GM21447 (cell line): ENCODE results near the gene CALCA.
"Not testable (repeated sequence)": the region's sequence is repeated elsewhere in the genome, so short reads cannot be mapped to it uniquely, and the experiment has no call there.

Source experiments
- ATAC-seq: cut with Tn5 transposase; IDR thresholded peaks from one replicate; pipeline ENCODE4 v1.9.1; 2021; ENCODE audit not compliant: unreplicated experiment

Gene CALCA

GRCh38 chr11:14971865-14972580 lies at the start of gene CALCA:
TSS of gene CALCA (minus strand) at chr11:14972351. CDS start at chr11:14971192, 1,159 bp downstream.
- no peak for ATAC-seq

- no peak for ATAC-seq
Observed at GRCh38 chr11:15016200-15016599, 44.0 kb upstream of the CALCA start.

- ATAC-seq, result no peak
Observed at GRCh38 chr11:15011776-15012345, 39.7 kb upstream of the CALCA start.

GRCh38 chr11:15010865-15011264 lies 38.7 kb upstream of the CALCA start:
- no peak for ATAC-seq

GRCh38 chr11:15006139-15006759 lies 34.1 kb upstream of the CALCA start:
- ATAC-seq, result peak; percentile 58

GRCh38 chr11:14988133-14988532 lies 16.0 kb upstream of the CALCA start:
- ATAC-seq, result not testable (repeated sequence)

GRCh38 chr11:14981507-14981906 lies 9.4 kb upstream of the CALCA start:
- no peak for ATAC-seq

- no peak for ATAC-seq
Observed at GRCh38 chr11:14980854-14981253, 8.7 kb upstream of the CALCA start.

GRCh38 chr11:14977101-14977880 lies 5.1 kb upstream of the CALCA start:
- no peak for ATAC-seq

- no peak for ATAC-seq
Observed at GRCh38 chr11:14975252-14975587, 3.1 kb upstream of the CALCA start.

- ATAC-seq, result no peak
Observed at GRCh38 chr11:14974515-14975251, 2.5 kb upstream of the CALCA start.

GRCh38 chr11:14973621-14974514 lies 1.7 kb upstream of the CALCA start:
- peak; percentile 51 for ATAC-seq

GRCh38 chr11:14972581-14973495 lies 687 bp upstream of the CALCA start:
- ATAC-seq, result no peak

- ATAC-seq, result no peak
Observed at GRCh38 chr11:14969901-14970323, 2.2 kb downstream of the CALCA start.

GRCh38 chr11:14967581-14968243 lies 4.4 kb downstream of the CALCA start:
- ATAC-seq, result no peak

GRCh38 chr11:14956111-14956510 lies 16.0 kb downstream of the CALCA start:
- no peak for ATAC-seq

- ATAC-seq, result no peak
Observed at GRCh38 chr11:14954581-14954980, 17.6 kb downstream of the CALCA start.

- ATAC-seq, result no peak
Observed at GRCh38 chr11:14953904-14954303, 18.2 kb downstream of the CALCA start.
